SH-SY5Y (cell line): Measurements from ENCODE around the gene ANKRA2.

Experiments used
- GATA2 ChIP-seq: IDR thresholded peaks from 2 replicates; pipeline ENCODE4 v1.6.1; 2011; ENCODE audit warnings: mild to moderate bottlenecking, low read depth, low read length
- GATA3 ChIP-seq: IDR thresholded peaks from 2 replicates; pipeline ENCODE4 v1.6.1; 2011; ENCODE audit warnings: low read depth, mild to moderate bottlenecking, low read length, moderate library complexity

ANKRA2 gene

GRCh38 chr5:73532195-73532594 lies 33.2 kb downstream of the ANKRA2 start:
- TF ChIP-seq GATA2 (no peak), GATA3 (no peak)

- TF ChIP-seq GATA2, result no peak
- TF ChIP-seq GATA3, result no peak
Observed at GRCh38 chr5:73531356-73531755, 34.1 kb downstream of the ANKRA2 start.

- no peak for TF ChIP-seq GATA2
Observed at GRCh38 chr5:73529081-73529480, 36.4 kb downstream of the ANKRA2 start.

GRCh38 chr5:73528248-73528647 lies 37.2 kb downstream of the ANKRA2 start:
- TF ChIP-seq GATA2, result no peak
- TF ChIP-seq GATA3, result no peak

- TF ChIP-seq GATA3, result no peak
- TF ChIP-seq GATA2, result no peak
Observed at GRCh38 chr5:73525606-73526203, 39.7 kb downstream of the ANKRA2 start.

GRCh38 chr5:73523861-73524260 lies 41.6 kb downstream of the ANKRA2 start:
- TF ChIP-seq GATA2, result no peak
- no peak for TF ChIP-seq GATA3

GRCh38 chr5:73522989-73523388 lies 42.5 kb downstream of the ANKRA2 start:
- TF ChIP-seq GATA2 (no peak), GATA3 (no peak)

- TF ChIP-seq GATA3, result no peak
Observed at GRCh38 chr5:73519531-73520283, 45.7 kb downstream of the ANKRA2 start.

GRCh38 chr5:73515232-73515631 lies 50.2 kb downstream of the ANKRA2 start:
- TF ChIP-seq GATA3, result no peak
- TF ChIP-seq GATA2, result no peak

- TF ChIP-seq GATA2 (no peak), GATA3 (no peak)
Observed at GRCh38 chr5:73514418-73514817, 51.0 kb downstream of the ANKRA2 start.

- TF ChIP-seq GATA3 (no peak), GATA2 (no peak)
Observed at GRCh38 chr5:73513996-73514395, 51.4 kb downstream of the ANKRA2 start.

- TF ChIP-seq GATA3 (no peak), GATA2 (no peak)
Observed at GRCh38 chr5:73507062-73507461, 58.4 kb downstream of the ANKRA2 start.

GRCh38 chr5:73506459-73506955 lies 58.9 kb downstream of the ANKRA2 start:
- TF ChIP-seq GATA2 (no peak), GATA3 (no peak)
